ENCODE data around the gene CCL24.
"Not testable (repeated sequence)": the region's sequence is repeated elsewhere in the genome, so short reads cannot be mapped to it uniquely, and the experiment has no call there.

CCL24 gene

DNA sequence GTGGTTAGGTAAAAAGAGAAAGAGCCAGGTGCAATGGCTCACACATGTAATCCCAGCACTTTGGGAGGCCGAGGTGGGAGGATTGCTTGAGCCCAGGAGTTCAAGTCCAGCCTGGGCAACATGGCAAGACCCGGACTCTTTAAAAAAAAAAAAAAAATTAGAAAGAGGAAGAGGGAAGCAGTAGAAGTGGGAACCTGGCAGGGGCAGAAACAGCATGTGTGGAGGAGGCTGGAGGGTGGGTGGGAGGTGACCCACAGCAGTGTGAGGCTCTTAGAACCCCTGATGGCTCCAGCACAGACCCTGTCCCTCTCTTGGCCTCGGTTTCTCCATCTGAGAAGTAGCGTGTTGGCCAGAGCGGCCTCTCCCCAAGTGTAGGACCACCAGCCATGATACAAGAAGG is 4.9 kb upstream of the CCL24 start:
- no peak for DNase-seq

DNA sequence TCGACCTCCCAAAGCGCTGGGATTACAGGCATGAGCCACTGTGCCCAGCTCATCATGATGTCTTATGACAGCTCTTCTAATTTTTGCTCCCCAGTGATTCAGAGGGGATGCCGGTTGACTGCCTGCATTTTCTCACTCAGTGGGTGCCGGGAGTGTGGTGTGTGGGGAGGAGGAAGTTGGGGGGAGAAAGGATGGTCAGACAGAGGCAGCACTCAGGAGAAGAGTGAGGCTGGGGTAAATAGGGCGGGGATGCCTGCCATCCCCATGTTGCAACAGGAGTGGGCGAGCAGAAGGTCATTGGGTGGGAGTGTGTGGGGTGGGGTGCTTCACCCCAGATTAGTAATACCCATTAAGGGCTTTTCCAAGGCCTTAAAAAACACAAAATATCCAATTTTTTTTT is 3.5 kb upstream of the CCL24 start:
- DNase-seq: no peak

DNA sequence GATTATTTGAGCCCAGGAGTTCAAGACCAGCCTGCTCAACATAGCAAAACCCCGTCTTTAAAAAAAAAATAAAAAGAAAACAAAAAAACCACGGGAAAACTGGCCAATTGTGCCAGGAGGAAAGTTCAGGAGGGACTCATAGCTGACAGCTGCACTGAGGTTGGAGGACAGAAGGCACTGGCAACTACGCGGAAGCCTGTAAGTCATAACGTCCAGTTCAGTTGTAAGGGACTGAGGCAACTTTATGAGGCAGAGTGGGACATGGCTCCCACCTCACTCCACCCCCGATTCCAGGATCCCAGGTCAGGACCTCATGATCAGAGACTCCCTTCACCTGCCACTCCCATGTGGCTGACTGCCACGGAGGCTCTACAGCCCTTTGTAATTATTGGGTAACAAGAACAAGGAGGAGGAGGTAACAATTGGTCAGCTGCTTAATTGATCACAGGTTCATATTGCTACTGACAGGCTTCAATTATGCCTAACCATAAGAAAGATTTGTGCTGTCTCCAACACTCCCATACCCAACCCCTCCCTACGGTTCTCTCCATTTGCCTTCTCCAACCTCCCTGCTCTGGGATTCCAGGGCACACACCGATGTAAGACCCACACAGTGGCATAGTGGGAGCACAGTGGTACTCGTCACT is 1.9 kb upstream of the CCL24 start:
- DNase-seq: no peak

DNA sequence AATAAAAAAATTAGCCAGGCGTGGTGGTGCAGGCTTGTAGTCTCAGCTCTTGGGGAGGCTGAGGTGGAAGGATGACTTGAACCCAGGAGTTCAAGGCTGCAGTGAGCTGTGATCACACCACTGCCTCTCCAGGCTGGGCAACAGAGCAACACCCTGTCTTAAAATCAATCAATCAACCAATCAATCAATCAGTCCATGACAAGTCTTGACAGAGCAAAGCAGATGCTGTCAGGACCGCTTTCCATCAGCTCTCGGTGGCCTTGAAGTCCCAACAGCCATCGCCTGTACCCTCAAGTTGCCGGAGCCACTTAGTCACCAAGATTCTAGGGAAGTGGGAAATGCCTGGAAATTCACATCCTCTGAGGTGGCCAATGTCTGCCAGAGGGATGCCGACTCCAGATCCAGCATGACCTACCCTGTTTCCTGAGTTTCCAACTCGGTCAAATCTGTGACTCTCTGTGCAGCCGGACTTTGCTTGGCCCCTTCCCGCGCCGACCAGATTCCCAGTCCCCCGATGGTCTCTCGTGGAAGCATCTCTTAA is 871 bp upstream of the CCL24 start:
- DNase-seq: no peak

DNA sequence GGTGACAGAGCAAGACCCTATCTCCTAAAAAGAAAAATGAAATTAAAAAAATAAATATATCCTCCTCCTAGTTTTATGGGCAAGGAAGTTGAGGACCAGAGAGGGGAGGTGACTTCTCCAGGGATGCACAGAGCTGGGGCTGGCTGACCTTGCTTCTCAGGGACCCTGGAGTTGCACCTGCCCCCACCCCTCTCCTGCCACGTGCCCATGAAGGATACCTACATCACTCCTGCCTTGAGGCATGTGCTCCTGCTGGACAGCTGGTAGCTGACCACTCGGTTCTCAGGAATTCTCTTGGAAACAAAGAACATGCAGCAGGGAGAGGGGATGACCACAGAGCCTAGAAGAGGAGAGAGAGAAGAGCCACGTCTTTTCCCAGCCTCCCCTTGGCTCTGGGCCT is 522 bp downstream of the CCL24 start:
- no peak for DNase-seq

DNA sequence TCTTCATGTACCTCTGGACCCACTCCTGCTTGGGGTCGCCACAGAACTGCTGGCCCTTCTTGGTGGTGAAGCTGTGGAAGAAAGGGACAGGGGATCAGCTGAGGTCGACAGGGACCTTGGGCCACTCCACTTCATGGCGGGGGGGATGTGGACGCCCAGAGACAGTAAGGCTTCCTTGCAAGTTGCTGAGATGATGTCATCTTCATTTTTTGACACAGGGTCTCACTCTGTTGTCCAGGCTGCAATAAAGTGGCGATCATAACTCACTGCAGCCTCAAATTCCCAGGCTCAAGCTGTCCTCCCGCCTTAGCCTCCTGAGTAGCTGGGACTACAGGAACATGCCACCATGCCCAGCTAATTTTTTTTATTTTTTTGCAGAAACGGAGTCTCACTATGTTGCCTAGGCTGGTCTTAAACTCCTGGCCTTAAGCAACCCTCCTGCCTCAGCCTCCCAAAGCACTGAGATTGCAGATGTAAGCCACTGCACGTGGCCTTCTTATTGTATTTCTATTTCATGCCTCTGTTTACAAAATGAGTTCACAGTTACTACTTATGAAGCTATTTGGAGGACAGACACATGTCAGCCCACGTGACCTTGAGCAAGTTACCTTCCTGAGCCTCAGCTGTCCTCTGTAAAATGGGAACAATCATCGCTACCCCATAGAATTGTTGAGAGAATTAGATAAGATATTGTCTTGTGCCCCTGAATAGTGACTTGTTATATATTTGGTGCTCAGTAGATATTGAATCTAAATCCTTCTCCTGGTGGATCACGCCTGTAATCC is 1.5 kb downstream of the CCL24 start:
- no peak for DNase-seq

DNA sequence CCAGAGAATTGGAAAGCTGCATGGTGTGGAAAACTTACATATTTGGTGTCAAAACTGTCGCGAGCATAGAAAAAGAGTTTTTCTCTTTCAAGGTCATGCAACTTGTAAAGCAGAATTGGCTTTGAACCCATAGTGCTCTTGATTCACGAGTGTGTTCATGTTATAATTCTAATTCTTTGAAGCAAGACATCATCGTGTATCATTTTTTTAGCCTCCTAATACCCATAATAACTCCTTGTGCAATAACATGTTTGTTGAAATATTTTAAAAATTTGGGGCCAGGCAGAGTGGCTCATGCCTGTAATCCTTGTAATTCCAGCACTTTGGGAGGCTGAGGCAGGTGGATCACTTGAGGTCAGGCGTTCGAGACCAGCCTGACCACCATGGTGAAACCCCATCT is 4.2 kb downstream of the CCL24 start:
- no peak for DNase-seq

DNA sequence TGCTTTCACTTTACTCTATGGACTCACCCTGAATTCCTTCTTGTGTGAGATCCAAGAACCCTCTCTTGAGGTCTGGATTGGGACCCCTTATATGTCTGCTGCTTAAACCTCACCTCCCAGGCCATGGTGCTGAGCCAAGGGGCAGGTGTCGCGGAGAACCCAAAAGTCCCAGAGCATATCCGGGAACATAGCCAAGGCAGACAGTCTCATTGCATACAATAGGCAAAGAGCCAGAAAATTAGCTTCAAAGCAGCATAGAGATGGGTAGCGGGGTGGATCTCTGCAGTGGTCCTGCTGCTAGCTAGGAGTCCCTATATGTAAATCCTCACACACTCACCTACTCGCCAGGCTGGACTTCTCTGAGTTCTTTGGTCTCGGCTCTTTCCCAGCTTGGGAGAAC is 5.5 kb downstream of the CCL24 start:
- no peak for DNase-seq

DNA sequence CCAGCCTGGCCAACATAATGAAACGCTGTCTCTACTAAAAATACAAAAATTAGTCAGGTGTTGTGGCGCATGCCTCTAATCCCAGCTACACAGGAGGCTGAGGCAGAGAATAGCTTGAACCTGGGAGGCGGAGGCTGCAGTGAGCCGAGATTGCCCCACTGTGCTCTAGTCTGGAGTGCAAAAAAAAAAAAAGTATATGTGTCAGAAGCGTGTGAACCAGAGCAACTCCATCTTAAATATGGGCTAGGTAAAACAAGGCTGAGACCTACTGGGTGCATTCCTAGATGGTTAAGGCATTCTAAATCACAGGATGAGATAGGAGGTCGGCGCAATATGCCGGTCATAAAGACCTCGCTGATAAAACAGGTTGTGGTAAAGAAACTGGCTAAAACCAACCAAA is 6.2 kb downstream of the CCL24 start:
- no peak for DNase-seq

DNA sequence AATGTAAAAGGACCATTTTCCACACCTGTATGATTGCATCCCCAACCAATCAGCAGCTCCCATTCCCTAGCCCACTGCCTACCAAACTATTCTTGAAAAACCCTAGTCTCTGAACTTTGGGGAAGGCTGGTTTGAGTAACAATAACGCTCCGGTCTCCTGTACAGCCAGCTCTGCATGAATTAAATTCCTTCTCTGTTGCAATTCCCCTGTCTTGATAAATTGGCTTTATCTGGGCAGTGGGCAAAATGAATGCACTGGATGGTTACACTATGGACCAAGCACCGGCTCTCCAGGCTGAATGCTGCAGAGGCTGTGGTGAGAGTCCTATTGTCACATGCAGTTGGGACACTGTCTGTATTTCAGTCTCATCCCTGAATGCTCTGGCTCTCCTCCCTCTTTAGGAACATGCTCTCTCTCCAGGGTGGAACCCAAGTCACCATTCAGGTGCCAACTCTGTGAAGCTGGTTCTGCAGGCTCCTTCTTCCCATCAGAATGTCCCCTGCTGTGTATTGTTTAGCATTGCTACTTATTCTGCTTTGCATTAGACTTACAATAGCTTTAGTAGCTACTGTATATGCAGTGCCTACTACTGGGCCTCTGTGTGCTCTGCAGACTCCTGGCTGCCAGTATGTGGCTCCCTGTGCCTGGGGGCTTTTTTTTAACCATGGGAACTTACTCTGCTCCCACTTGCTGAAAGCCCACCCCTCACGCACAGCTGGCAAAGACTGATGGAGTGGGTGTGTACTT is 6.9 kb downstream of the CCL24 start:
- no peak for DNase-seq

DNA sequence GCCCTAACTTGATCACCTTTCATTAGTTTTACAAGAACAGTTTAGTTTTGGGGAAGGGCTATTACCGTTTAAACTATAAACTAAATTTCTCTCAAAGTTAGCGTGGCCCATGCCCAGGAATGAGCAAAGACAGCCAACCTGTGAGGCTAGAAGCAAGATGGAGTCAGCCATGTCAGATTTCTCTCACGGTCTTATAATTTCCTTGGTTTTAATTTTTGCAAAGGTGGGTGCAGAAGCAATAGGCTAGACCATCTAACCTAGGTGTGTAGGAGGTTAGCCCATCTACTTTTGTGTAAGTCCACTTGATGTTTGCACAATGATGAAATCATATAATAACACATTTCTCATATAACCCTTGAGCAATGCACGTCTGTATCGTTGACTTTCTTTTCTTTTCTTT is 8.9 kb downstream of the CCL24 start:
- DNase-seq: no peak

DNA sequence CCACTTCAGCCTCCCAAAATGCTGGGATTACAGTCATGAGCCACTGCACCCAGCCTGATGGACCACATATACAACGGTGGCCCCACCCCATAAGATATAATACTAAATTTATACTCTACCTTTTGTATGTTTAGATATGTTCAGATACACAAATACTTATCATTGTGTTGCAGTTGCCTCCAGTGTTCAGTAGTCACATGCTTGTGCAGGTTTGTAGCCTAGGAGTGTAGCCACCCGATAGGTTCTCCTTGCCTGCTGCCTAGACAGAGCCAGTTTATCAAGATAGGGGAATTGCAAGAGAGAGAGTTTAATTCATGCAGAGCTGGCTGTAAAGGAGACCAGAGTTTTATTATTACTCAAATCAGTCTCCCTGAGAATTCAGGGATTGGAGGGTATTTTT is 9.6 kb downstream of the CCL24 start:
- DNase-seq: no peak

DNA sequence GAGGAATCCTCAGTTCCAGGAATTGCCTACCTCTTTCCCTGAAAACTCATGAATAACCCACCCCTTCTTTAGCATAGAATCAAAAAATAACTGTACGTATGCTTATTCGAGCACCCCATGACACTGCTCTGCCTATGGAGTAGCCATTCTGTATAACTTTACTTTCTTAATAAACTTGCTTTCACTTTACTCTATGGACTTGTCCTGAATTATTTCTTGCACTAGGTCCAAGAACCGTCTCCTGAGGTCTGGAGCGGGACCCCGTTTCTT is 11.1 kb downstream of the CCL24 start:
- no peak for DNase-seq

DNA sequence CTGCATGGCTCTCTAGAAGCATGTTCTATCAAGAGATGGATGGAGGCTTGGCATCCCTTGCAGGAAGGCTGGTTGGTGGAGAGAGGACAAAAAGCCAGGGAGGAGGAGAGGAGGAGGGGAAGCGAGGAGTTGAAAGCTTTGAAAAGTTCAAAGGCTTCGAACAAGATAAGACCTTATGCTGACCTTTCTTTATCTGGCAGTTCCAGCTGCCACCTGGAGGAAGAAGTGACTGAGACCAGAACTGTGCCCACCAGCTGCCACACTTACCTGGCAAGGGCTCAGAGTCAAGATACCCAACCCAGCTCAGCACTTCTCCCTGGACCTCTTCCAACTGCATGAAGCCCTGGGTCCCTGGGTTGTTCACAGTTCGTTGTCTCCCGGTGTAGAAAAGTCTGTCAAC is 14.8 kb downstream of the CCL24 start:
- no peak for DNase-seq

DNA sequence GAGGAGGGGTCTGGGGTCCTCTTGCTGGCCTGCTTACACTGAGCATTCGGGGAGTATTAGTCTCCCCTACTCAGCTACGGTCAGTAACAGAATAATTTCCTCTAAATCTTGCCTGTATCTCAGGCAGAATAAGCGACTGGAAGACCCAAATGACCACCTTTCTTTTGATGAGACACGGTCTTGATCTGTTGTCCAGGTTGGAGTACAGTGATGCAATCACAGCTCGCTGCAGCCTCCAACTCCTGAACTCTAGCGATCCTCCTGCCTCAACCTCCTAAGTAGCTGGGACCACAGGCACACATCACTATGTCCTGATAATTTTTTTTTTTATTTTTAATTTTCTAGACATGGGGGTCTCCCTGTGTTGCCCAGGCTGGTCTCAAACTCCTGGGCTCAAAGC is 17.2 kb downstream of the CCL24 start:
- DNase-seq: no peak

DNA sequence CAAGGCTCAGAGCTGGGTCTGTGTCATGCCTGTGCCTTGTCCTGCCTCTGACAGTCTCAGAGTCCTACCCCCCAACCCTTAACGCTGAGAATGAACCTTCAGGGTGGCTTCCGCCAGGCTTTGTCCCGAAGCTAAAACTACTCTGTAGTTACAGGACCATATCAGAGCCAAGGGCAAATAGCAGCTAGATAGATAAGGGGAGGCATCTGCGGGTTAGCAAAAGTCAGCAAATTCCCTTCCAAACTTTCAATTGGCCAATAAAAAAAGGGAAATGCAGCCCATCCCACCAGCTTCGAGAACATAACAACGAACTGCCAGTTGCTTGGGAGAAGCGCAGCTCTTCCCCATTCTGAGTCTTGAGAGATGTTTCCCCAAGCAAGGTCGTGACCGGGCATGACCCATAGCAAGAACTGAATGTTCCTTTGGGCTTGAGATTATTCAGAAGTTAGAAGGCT is 17.7 kb downstream of the CCL24 start:
- DNase-seq: no peak

DNA sequence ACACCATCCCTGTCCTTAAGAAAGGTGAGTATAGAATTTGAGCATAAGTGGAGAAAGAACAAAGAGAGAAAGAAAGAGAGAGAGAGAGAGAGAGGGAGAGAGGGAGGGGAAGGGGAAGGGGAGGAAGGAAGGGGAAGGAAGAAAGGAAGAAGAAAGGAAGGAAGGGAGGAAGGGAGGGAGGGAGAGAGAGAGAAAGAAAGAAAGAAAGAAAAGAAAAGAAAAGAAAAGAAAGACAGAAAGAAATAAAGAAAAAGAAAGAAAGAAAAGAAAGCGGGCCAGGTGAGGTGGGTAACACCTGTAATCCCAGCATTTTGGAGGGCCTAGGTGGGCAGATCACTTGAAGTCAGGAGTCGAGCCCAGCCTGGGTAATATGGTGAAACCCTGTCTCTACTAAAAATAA is 19.9 kb downstream of the CCL24 start:
- no peak for DNase-seq

DNA sequence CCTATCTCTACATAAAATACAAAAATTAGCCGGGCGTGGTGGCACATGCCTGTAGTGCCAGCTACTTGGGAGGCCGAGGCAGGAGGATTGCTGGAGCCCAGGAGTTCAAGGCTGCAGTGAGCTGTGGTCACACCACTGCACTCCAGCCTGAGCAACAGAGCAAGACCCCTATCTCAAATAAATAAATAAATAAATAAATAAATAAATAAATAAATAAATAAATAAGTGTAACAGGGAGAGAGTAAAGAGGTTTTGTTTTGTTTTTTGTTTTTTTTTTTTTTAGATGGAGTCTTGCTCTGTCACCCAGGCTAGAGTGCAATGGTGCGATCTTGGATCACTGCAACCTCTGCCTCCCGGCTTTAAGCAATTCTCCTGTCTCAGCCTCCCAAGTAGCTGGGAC is 21.0 kb downstream of the CCL24 start:
- not testable (repeated sequence) for DNase-seq

DNA sequence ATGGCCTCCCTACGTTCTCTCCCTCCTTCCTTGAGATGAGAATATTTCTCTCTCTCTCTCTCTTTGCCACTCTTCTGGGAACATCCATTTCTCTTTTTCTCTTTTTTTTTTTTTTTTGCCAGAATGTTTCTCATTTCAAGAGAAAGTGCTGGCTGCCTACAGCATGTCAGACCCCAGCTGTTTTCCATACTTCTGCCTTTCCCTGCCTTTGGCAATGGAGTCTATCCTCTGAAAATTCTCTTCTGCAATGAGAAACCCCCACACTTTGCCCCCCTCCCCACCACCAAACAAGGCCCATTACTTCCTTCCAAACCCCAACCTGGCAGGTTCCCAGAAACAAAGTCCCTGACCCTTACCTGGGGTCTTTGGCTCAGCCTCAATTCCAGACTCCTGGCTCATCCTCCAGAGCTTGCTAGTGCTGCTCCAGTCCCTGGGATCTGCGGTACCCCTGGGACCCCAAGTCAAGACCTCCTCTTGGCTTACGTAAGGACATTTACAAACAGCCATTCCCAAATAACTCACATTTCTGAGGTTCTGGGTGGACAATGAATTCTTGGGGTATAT is 24.2 kb downstream of the CCL24 start:
- DNase-seq: no peak

DNA sequence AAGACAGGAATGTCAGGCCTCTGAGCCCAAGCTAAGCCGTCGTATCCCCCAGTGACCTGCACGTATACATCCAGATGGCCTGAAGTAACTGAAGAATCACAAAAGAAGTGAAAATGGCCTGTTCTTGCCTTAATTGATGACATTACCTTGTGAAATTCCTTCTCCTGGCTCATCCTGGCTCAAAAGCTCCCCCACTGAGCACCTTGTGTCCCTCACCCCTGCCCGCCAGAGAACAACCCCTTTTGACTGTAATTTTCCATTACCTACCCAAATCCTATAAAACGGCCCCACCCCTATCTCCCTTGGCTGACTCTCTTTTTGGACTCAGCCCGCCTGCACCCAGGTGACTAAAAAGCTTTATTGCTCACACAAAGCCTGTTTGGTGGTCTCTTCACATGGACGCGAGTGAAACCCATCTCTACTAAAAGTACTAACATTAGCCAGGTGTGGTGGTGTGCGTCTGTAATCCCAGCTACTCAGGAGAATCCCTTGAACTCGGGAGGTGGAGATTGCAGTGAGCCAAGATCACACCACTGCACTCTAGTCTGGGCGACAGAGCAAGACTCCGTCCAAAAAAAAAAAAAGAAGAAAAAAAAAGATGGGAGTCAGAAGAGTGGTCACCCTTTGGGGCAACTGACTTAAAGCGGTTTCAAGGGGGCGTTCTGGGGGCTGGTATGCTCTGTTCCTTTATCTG is 25.3 kb downstream of the CCL24 start:
- DNase-seq: not testable (repeated sequence)

DNA sequence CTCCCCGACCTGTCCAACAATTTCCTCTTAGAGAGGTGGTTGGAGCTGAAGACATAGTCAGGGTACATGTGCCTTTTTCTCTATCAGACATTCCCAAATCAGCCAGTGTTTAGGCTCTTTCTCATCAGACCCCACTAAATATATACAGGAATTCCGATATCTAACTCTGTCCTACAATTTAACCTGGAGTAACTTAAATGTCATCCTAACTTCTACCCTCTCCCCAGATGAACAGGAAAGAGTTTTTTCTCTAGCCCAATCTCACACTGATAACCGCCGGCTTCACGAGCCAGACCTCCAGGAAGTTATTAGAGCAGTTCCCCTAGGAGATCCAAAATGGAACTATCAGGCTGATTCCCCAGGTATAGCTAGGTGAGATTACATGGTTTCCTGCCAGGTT is 30.5 kb downstream of the CCL24 start:
- not testable (repeated sequence) for DNase-seq

DNA sequence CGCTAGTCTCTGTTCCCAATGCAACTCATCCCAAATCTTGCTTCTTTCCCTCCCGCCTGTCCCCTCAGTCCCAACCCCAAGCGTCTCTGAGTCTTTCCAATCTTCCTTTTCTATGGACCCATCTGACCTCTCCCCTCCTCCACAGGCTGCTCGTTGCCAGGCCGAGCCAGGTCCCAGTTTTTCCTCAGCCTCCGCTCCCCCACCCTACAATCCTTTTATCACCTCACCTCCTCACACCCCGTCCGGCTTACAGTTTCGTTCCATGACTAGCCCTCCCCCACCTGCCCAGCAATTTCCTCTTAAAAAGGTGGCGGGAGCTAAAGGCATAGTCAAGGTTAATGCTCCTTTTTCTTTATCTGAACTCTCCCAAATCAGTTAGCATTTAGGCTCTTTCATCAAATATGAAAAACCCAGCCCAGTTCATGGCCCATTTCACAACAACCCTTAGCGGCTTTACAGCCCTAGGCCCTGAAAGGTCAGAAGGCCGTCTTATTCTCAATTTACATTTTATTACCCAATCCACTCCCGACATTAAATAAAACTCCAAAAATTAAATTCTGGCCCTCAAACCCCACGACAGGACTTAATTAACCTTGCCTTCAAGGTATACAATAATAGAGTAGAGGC is 32.8 kb downstream of the CCL24 start:
- not testable (repeated sequence) for DNase-seq

DNA sequence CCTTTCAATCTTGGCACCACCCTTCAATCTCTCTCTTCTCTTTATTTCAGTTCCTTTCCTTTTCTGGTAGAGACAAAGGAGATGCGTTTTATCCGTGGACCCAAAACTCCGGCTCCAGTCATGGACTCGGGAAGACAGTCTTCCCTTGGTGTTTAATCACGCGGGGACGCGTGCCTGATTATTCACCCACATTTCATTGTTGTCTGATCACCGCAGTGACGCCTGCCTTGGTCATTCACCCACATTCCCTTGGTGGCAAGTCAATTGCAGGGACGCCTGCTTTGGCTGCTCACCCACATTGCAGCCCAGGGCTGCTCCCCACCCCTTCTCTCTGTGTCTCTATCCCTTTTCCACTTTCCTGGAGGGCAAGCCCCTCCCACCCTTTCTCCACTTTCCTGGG is 34.1 kb downstream of the CCL24 start:
- DNase-seq: not testable (repeated sequence)
